Cardiac muscle cell (in vitro differentiated cells and primary cell): ENCODE data around the gene RAPGEF6. TPM values are rescaled to one million over a fixed set of nuclear protein-coding genes. Genes with fewer than 3 reads are reported as not detected.
A peak's percentile ranks its signal among the peaks of the same experiment; 100 is the strongest.

ENCODE experiments used
- DNase-seq, 2 donors: peaks; one replicate each; pipeline versions ENCODE4 v3.0.0 to v3.0.0-alpha.2; 2010 to 2017; ENCODE audit warnings: low read depth in 1 of 2, low spot score in 1 of 2
- H3K27ac ChIP-seq: fragments of 200-600 bp; sonication (generic); 2 replicates; pipeline ENCODE4 v1.5.1; 2016
- H3K27me3 ChIP-seq: fragments of 200-600 bp; sonication (generic); 2 replicates; pipeline ENCODE4 v1.6.0; 2016; ENCODE audit warnings: control low read depth
- H3K36me3 ChIP-seq: fragments of 200-600 bp; sonication (generic); 2 replicates; pipeline ENCODE4 v1.5.1; 2016; ENCODE audit warnings: control low read depth
- H3K4me1 ChIP-seq: fragments of 200-600 bp; sonication (generic); 2 replicates; pipeline ENCODE4 v1.8.1; 2017; ENCODE audit warnings: low read depth, mild to moderate bottlenecking, mixed run types
- H3K4me3 ChIP-seq: fragments of 200-600 bp; sonication (generic); 2 replicates; pipeline ENCODE4 v1.5.1; 2016; ENCODE audit warnings: mild to moderate bottlenecking
- H3K9me3 ChIP-seq: fragments of 200-600 bp; sonication (generic); 2 replicates; pipeline ENCODE4 v1.5.1; 2017; ENCODE audit warnings: low read depth, mild to moderate bottlenecking, control low read depth
- polyA plus RNA-seq: library from polyadenylated mRNA; unstranded; fragments of >200 nt; fragmentation: Nextera tagmentation; extraction: Ambion mirVana; gene quantifications from 2 replicates; pipeline ENCODE4 v1.2.1, GENCODE V29; 2016
- total RNA-seq: library from RNA; depleted of rRNA; stranded (reverse); fragments of >200 nt; gene quantifications from 2 replicates; pipeline ENCODE4 v1.2.3, GENCODE V29; 2016
- TF ChIP-seq, protein P1 (sequence below): IDR thresholded peaks from 2 replicates; pipeline ENCODE4 v1.5.1; 2012; ENCODE audit warnings: low read depth, mild to moderate bottlenecking, low read length

Gene RAPGEF6
- total and polyA plus RNA-seq, 2 experiments from 2014 or later: 10.8 to 22.3 TPM

DNA sequence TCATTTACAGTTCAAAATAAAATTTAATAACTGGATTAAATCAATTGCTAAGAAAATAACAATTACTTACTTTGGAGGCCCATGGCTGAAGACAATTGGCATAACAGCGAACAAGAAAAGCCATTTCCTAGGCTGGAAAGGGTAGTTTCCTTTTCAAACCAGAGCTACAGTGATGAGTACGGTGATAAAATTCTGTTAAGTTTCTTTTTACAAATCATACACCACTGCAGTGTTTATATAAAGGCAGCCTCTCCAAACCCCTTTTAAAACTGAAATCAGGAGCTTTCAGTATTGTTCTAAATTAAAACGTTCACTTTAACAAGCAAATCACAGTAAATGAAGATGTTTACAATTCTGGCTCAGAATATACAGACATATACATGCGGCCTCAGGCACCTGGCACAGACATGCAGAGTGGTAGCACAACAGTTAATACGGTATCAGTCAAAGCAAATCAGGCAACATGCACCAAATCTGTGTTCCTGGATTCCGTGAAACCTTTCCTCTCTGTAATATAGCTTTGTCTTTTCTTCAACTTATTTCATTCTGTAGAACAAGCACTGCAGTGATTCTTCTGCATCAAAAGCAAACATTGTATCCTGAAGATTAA lies 102.9 kb downstream of the RAPGEF6 start:
- H3K27ac ChIP-seq: no peak overlapping the region
- no peak for DNase-seq
- H3K4me3 ChIP-seq: no peak overlapping the region

DNA sequence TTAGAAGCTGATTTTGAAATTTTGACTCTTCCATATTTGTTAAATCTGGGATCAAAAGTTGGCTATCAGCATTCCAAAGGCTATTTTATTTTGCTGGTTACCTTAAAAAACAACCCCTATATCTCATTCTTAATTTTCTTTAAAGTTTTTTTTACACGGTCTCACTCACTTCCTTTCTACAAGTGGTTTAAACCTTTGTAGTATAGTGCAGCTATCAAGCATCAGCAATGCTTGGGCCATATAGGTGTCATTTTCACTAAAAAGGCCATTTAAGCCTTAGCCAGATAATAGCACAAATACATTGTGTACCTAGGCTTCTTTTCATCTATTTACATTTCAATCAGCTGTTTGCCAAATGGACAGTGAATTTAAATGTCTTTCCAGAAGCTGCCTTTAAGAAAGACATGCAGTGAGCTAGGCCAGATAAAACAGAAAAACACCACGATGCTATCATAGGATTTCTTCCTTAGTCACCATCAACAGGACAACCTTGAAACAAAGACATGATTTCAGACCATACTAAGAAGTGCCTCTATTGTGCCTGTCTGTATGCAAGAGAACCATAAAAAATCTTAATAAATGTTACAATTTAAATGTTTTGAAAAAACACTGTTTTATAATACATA lies 104.2 kb downstream of the RAPGEF6 start:
- H3K4me3 ChIP-seq: no peak overlapping the region
- no peaks in the 10 kb centered on the region for H3K9me3 ChIP-seq
- TF ChIP-seq, protein P1, sequence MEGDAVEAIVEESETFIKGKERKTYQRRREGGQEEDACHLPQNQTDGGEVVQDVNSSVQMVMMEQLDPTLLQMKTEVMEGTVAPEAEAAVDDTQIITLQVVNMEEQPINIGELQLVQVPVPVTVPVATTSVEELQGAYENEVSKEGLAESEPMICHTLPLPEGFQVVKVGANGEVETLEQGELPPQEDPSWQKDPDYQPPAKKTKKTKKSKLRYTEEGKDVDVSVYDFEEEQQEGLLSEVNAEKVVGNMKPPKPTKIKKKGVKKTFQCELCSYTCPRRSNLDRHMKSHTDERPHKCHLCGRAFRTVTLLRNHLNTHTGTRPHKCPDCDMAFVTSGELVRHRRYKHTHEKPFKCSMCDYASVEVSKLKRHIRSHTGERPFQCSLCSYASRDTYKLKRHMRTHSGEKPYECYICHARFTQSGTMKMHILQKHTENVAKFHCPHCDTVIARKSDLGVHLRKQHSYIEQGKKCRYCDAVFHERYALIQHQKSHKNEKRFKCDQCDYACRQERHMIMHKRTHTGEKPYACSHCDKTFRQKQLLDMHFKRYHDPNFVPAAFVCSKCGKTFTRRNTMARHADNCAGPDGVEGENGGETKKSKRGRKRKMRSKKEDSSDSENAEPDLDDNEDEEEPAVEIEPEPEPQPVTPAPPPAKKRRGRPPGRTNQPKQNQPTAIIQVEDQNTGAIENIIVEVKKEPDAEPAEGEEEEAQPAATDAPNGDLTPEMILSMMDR: no peak
- no peaks in the 10 kb centered on the region for H3K27me3 ChIP-seq
- peaks cover 30% of the 10 kb centered on the region for H3K4me1 ChIP-seq
- H3K27ac ChIP-seq: no peak overlapping the region
- DNase-seq: no peak
- H3K36me3 ChIP-seq: no peaks in the 10 kb centered on the region

More for the DNA sequence above, 102.9 kb downstream of the RAPGEF6 start:
- Histone ChIP-seq H3K27me3 (no peaks in the 10 kb centered on the region), H3K9me3 (no peaks in the 10 kb centered on the region), H3K4me1 (peaks cover 37% of the 10 kb centered on the region), H3K36me3 (no peaks in the 10 kb centered on the region)
- TF ChIP-seq, protein P1: no peak

DNA sequence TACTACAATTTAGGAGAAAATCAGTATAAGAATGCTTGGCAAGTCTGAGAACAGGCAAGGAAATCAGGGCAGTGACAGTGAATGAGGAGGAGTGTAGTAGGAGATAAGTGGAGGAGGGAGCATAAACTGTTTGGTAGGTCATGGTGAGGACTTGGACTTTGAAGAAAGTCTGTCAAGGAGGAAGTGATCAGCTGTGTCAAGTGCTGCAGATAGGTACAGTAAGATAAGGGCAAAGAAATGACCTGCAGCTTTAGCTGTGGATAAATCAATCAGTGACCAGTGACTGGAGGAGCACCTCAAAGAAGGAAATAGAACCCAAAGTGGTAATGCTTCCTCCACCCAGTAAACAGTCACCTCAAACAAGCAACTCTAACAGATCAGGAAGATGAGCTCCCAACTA lies 106.3 kb downstream of the RAPGEF6 start:
- H3K27me3 ChIP-seq: no peaks in the 10 kb centered on the region
- no peak overlapping the region for H3K4me3 ChIP-seq
- peak overlapping the region; percentile 40 for H3K27ac ChIP-seq
- no peak for DNase-seq
- TF ChIP-seq, protein P1: no peak
- H3K9me3 ChIP-seq: no peaks in the 10 kb centered on the region
- H3K4me1 ChIP-seq: peaks cover 40% of the 10 kb centered on the region
- H3K36me3 ChIP-seq: no peaks in the 10 kb centered on the region

DNA sequence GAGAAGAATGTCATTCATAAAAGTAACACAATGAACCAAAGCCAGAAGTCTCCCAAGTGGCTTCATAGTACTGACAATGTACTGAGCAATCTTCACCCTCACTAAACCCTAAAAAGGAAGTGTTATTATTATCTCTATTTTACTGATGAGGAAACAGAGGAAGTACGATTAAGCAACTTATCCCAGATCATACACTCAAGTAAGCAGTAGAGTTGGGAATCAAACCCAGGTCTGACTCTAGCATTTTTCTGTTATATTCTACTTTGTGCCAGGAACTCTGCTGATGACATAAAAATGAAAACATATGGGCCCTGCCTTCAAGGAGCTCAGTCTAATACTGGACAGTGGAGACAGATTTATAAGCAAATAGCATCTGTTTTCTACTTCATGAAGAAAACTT lies 109.2 kb downstream of the RAPGEF6 start:
- DNase-seq: peak in 1 of 2 donors; percentile 71

DNA sequence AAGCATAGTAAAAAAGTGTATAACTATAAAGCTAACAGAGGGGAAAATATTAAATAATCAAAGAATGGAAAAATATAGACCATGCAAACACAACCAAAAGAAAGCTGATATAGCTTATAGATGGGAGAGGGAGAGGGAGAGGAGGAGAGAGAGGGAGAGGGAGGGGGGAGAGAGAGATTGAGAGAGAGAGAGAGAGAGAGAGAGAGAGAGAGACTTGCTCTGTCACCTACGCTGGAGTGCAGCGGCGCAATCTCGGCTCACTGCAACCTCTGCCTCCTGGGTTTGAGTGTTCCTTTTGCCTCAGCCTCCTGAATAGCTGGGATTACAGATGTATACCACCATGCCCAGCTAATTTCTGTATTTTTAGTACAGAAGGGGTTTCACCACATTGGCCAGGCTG lies 110.6 kb downstream of the RAPGEF6 start:
- H3K36me3 ChIP-seq: no peaks in the 10 kb centered on the region
- H3K27ac ChIP-seq: peak overlapping the region; percentile 86
- H3K4me3 ChIP-seq: no peak overlapping the region
- H3K27me3 ChIP-seq: no peaks in the 10 kb centered on the region
- TF ChIP-seq, protein P1: no peak
- no peak for DNase-seq
- peaks cover 34% of the 10 kb centered on the region for H3K4me1 ChIP-seq
- H3K9me3 ChIP-seq: no peaks in the 10 kb centered on the region

More for the DNA sequence above, 109.2 kb downstream of the RAPGEF6 start:
- no peaks in the 10 kb centered on the region for H3K27me3 ChIP-seq
- H3K4me1 ChIP-seq: peaks cover 38% of the 10 kb centered on the region
- no peaks in the 10 kb centered on the region for H3K36me3 ChIP-seq
- TF ChIP-seq, protein P1: no peak
- H3K4me3 ChIP-seq: no peak overlapping the region
- H3K9me3 ChIP-seq: no peaks in the 10 kb centered on the region
- no peak overlapping the region for H3K27ac ChIP-seq
